NCI-H345 (cell line): ENCODE measurements around the gene PDZD8.

Experiments used
- DNase-seq: peaks from one replicate; lab custom pipeline; 2025; lab: John Stamatoyannopoulos, UW

PDZD8 gene, protein sequence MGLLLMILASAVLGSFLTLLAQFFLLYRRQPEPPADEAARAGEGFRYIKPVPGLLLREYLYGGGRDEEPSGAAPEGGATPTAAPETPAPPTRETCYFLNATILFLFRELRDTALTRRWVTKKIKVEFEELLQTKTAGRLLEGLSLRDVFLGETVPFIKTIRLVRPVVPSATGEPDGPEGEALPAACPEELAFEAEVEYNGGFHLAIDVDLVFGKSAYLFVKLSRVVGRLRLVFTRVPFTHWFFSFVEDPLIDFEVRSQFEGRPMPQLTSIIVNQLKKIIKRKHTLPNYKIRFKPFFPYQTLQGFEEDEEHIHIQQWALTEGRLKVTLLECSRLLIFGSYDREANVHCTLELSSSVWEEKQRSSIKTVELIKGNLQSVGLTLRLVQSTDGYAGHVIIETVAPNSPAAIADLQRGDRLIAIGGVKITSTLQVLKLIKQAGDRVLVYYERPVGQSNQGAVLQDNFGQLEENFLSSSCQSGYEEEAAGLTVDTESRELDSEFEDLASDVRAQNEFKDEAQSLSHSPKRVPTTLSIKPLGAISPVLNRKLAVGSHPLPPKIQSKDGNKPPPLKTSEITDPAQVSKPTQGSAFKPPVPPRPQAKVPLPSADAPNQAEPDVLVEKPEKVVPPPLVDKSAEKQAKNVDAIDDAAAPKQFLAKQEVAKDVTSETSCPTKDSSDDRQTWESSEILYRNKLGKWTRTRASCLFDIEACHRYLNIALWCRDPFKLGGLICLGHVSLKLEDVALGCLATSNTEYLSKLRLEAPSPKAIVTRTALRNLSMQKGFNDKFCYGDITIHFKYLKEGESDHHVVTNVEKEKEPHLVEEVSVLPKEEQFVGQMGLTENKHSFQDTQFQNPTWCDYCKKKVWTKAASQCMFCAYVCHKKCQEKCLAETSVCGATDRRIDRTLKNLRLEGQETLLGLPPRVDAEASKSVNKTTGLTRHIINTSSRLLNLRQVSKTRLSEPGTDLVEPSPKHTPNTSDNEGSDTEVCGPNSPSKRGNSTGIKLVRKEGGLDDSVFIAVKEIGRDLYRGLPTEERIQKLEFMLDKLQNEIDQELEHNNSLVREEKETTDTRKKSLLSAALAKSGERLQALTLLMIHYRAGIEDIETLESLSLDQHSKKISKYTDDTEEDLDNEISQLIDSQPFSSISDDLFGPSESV

GRCh38 chr10:117375360-117376178 is at the start of gene PDZD8:
Gene PDZD8, minus strand, starts transcription at chr10:117375440. Its CDS starts 213 bp downstream, at chr10:117375227.
- peak; percentile 85 for DNase-seq

GRCh38 chr10:117424171-117424570 is 48.9 kb upstream of the PDZD8 start:
- no peak for DNase-seq

DNA sequence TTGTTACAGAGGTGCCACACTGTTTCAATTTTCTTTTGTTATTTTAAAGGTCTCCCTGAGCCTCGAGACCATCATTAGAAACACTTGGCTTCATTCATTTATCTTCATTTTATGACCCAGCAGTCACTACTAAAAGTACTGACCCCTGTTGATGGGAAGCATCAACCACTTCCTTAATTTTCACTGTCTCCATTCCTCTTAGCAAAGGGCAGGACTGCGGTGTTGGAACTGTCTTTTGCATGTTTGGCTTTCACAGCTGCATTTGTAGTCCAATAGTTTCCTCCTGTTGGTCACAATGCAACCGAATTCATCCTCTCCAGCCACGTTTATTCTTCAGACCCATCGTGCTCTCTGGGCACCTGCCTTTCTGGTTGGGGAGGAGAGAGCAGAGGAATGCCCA is 46.7 kb upstream of the PDZD8 start:
- no peak for DNase-seq

DNA sequence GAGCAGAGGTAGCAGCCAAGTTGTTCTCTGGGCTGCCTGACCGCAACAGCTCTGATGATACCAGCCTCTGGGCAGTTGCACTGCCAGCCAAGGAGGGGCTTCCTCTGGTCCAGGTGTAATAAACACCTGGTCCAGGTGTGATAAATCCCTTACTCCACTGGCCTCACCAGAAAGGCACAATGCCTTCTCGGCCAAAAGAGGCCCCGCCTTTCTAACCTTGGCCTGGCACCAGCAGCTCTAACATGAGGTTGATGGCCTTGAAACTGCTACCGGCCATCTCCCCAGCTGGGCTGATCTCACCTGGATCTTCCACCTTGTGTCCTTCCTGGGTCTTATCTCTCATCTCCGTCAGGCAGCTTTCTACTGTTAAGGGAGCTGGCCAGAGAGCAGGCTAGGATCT is 45.5 kb upstream of the PDZD8 start:
- no peak for DNase-seq

GRCh38 chr10:117419921-117420320 is 44.7 kb upstream of the PDZD8 start:
- no peak for DNase-seq

DNA sequence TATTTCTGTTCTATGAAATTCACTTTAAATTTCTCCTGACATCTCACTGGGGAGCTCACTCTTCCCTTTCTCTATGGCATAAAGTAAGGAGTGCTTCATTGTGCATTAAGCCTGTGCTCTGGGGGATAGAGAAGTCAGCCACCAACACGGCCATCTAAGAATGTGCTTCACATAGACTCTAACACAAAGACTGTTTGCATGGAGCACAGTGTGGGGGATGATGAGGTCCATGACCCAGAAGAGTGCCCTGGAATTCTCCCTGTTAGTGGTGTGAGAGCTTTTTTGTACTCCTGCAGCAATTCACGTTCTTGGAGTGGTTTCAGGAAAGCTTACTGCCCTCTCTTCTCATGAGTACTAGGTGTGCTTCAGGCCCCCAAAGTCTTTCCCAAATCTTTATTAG is 43.9 kb upstream of the PDZD8 start:
- DNase-seq, result no peak

- no peak for DNase-seq
Measured at GRCh38 chr10:117418121-117418520, 42.9 kb upstream of the PDZD8 start.

GRCh38 chr10:117417196-117417595 is 42.0 kb upstream of the PDZD8 start:
- DNase-seq, result no peak

DNA sequence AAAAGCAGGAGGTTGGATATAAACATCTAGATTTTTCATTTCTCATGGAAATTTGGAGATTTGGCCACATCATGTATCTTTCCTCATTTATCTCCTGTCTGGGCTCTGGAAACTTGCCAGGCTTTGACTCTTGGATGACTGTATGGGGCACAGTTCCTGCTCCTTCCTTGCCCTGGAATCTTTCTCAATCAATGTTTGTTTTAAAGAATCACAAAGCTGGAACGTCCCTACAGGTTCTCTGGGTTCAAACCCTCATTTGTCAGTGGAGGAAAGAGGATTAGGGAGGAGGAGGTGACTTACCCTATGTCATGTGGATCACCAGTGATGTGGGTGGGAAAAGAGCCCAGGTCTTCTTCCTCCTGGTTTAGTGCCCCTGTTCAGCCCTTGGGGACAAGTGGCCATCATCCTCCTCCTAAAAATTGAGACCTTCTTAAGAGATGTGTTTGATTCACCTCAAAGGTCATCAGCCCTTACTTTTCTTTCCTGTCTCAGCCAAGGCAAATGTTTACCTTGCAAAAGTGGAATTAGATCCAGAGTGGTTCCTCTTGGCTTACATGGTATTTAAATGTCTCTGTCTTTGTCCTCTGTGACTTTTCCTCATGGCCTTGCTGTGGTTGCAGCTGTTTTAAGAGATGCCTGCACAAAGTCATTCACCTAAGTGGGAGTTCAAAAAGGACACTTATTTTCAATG is 38.8 kb upstream of the PDZD8 start:
- no peak for DNase-seq

DNA sequence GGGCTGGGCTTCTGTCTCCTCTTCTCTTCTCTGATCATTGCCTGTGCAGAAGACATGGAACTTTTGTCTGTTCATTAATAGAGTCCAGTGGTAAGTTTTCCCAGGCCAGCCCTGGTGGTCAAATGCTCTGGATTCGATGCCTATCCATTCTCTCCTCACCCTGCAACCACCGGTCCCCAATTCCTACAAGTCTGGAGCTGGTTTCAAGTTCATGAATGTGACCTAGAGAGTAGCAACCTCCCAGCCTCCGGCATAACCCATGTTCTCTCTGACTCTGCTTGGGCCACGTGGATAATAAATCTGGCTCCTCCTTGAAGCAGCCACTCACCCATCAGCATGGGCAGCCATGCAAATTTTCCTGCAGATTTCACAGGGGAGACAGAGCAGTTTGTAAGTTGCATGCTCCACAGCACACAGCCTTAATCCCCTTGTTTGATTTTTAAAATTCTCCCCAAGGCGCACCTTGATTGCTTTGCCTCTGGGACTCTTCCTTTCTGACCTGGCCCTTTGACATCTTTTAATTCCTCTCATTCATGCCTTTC is 37.3 kb upstream of the PDZD8 start:
- no peak for DNase-seq

- DNase-seq, result peak; percentile 50
Measured at GRCh38 chr10:117411479-117412399, 36.5 kb upstream of the PDZD8 start.

DNA sequence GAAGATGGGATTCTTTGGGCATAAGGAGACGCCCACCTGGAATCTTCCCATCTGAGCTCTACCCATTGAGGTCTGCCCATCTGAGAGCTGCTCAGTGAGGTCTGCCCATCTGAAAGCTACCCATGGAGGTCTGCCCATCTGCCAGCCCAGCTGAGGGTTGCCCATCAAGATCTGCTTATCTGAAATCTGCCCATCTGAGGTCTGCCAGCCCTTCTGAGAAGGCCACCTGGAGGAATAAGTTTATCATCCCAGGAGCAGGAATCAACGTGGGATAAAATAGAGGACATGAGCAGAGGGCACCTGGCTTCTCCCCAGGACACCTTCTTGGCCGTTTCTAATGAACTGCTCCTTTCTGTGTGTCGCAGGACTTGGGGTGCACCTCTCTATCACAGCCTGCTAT is 35.3 kb upstream of the PDZD8 start:
- no peak for DNase-seq

DNA sequence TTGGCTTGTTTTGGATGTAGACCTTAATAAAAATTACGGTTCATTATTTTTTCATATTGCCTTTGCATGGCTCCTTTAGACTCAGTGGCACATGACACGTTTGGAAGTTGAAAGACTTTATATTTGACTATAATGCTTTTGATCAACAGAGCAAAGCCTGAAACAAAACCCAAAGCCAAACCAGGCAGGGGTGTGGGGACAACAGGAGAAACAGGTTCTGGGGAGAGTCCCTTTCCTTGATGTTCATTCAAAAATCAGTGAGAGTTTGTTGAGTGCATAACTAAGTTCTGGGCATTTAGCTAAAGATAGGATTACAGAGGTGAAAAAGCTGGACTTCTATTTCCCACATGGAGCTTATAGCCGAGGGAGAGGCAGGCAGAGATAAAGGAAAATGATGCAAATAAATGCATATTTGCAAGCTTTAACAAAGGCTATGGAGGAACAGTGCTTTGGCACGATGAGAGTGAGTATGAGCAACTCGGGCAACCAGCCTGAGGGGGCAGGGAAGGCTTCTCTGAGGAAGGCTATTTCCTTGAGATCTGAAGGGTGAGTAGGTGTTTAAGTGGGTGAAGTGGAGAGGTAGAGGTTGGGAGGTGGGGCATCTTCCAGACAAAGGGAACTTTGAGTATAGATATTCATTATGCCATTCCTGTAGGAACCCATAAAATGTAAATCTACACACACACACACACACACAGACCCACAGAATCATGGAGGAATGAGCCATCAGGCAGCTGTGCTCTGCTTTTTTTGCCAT is 34.5 kb upstream of the PDZD8 start:
- no peak for DNase-seq

DNA sequence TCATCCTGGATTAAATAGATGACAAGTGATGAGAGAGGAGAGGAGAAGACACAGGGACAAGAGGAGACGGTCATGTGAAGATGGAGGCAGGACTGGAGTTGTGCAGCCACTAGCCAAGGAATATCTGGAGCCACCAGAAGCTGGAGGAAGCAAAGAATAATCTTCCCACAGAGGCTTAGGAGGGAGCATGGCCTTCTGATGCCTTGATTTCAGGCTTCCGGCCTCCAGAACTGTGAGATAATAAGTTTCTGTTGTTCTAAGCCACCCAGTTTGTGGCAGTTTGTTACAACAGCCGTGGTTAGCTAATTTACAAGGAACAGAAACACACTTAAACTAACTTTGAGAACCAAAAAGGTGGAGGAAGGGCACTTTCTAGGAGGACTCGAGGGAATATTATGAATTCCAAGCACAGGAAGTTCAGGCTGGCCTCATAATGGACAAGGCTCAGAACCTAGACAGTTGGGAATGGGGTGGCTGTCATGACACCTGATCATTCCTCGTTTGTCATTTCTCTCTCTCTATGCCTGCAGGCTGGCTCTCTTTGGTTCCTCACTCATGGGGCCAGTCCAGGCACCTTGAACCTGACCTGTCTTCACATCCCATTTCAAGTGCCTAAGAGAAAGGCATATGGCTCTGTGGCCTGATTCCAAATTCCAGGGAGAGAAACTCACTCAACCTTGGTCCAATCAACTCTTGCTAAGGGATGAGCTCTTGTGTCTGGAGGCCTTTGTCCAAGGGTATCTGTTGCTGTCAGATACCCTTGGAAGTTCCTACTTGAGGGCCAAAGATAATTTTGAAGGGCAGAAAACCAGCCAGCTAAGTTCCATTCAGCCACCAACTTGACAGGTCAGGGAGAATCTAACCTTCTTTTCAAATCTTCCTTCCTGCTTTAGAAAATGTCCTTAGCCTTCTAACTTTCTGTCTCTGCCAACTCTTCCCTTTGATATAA is 33.5 kb upstream of the PDZD8 start:
- DNase-seq, result no peak

DNA sequence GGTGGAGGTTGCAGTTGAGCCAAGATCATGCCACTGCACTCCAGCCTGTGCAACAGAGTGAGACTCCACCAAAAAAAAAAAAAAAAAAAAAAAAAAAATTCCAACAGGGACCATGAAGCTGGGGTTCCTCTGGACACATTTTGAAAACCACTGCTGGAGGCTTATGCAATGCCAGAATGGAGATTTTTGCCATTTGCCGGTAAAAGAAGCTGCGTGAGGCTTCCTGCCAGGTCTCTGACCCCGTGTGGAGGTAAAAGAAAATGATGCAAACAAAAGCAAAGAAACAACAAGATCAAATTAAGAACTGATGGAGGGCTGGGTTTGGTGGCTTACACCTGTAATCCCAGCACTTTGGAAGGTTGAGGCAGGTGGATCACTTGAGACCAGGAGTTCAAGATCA is 30.5 kb upstream of the PDZD8 start:
- no peak for DNase-seq

- DNase-seq, result no peak
Measured at GRCh38 chr10:117400329-117400728, 25.1 kb upstream of the PDZD8 start.

GRCh38 chr10:117399341-117400196 is 24.3 kb upstream of the PDZD8 start:
- DNase-seq, result no peak
